ENCODE measurements around the gene FZD7. TPM values are rescaled to one million over a fixed set of nuclear protein-coding genes. Genes with fewer than 3 reads are reported as not detected.

Gene FZD7
- total and polyA plus RNA-seq, 4 donors, result 3.9 to 31.7 (median 8.3) TPM

DNA sequence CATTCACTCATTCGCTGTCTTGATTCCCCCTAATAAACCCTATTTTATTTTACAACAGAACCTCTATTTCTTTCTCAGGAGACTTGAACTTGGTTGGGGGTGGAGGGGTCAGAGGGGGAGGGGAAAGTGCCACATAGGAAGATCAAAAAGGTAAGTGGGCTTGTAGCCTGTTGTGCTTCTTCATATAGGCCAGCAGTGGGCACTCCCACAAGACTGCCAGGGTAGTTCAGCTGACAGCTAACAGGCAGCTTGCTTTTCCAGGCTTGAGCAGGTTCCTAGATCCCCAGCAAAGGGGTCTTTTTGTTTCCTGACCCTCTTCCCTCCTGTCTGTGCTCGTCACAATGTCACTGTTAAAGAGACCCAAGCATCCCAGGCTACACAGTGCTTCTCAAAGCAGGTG, 38.6 kb downstream of the FZD7 start:
- Histone ChIP-seq H3K9me3 (ENCODE audit: control insufficient read depth in 4 of 4, insufficient read depth in 3 of 4, low read length in 3 of 4) (no peaks in the 10 kb centered on the region), H3K27ac (ENCODE audit: low read depth in 1 of 2, low read length in 1 of 2) (no peak overlapping the region), H3K9ac (ENCODE audit: insufficient read depth in 1 of 2, low read length in 2 of 2) (no peak overlapping the region), H3K36me3 (ENCODE audit: control insufficient read depth in 4 of 4, insufficient read depth in 4 of 4, low read length in 4 of 4) (no peaks in the 10 kb centered on the region), H3K4me3 (no peak overlapping the region), H3K4me1 (ENCODE audit: control insufficient read depth in 5 of 5, insufficient read depth in 5 of 5, low read length in 5 of 5) (peaks cover 0 to 11% (median 1%) of the 10 kb centered on the region in 5 donors), H3K27me3 (ENCODE audit: control insufficient read depth in 3 of 3, insufficient read depth in 3 of 3, low read length in 2 of 3) (no peaks in the 10 kb centered on the region)
- WGBS, 2 donors, result 88 to 90% methylated on average over 2 of the region's 2 CpGs
- DNase-seq (no peak), ATAC-seq (ENCODE audit: insufficient read depth, low FRiP score) (no peak)
- TF ChIP-seq, protein P1, sequence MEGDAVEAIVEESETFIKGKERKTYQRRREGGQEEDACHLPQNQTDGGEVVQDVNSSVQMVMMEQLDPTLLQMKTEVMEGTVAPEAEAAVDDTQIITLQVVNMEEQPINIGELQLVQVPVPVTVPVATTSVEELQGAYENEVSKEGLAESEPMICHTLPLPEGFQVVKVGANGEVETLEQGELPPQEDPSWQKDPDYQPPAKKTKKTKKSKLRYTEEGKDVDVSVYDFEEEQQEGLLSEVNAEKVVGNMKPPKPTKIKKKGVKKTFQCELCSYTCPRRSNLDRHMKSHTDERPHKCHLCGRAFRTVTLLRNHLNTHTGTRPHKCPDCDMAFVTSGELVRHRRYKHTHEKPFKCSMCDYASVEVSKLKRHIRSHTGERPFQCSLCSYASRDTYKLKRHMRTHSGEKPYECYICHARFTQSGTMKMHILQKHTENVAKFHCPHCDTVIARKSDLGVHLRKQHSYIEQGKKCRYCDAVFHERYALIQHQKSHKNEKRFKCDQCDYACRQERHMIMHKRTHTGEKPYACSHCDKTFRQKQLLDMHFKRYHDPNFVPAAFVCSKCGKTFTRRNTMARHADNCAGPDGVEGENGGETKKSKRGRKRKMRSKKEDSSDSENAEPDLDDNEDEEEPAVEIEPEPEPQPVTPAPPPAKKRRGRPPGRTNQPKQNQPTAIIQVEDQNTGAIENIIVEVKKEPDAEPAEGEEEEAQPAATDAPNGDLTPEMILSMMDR (IDR thresholded peaks at IDR 0.05; ENCODE audit: control extremely low read depth, extremely low read depth), result no peak

DNA sequence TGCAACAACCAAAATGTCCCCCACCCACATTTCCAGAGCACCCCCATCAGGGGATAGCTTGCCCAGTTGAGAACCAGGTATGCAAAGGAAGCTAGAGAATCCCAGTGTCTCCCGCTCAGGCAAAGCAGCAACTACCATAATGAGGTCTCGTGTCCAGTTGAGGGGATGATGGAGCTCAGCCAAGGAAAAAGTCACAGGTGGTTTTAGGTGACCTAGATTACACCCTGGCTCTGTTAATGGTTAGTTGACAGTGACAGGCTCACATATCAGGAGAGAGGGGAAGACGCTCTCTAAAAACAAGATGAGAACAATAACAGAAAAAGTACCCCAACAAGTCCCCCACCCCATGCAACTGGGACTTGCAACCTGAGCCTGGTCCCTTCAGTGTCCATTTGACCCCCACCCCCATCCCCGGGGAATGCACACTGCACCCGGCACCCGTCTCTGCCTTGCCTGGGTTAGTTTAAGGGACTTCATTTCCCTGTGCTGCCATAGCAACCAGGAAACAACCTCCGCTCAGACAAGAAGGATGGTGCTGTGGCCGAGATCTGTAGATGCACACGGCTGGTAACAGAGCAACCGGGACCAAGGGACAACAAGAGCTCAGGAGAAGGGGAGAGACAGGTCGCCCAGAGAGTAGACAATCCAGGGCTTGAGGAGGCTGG, 39.2 kb downstream of the FZD7 start, which contains the start of gene KIAA2012:
KIAA2012 (plus strand) TSS at position 519 of the 665 bp plus-strand sequence. CDS start 373 bp downstream, outside the sequence.
- H3K9ac ChIP-seq (ENCODE audit: insufficient read depth in 1 of 2, low read length in 2 of 2), result no peak within 1 kb of the TSS
- peak in 1 of 3 donors; percentile 36 for DNase-seq
- WGBS, 2 donors, result 74 to 78% methylated on average over 11 of the region's 11 CpGs

DNA sequence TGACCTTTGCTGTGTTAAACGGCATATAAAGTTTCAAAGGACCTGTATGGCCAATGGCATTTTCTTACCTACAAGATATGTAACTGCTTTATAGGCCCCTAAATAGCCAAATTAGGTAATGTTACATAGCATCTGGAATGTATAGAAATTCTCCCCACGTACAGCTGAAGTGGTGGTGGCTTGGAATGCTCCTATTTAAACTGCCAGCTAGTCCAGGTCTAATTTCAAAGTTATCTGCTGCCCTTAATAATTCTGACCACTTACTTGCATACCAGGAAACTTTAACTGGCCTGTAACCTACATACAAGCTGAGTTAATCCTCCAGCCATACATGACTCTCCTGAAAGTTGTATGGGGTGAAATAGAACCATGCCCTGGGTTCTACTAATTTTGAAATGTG, 40.7 kb downstream of the FZD7 start:
- H3K9ac ChIP-seq (ENCODE audit: insufficient read depth in 1 of 2, low read length in 2 of 2), result no peak overlapping the region
- H3K4me3 ChIP-seq, result no peak overlapping the region
- H3K36me3 ChIP-seq (ENCODE audit: control insufficient read depth in 4 of 4, insufficient read depth in 4 of 4, low read length in 4 of 4), result no peaks in the 10 kb centered on the region
- peaks cover 0 to 7% (median 1%) of the 10 kb centered on the region in 5 donors for H3K4me1 ChIP-seq (ENCODE audit: control insufficient read depth in 5 of 5, insufficient read depth in 5 of 5, low read length in 5 of 5)
- no peaks in the 10 kb centered on the region for H3K27me3 ChIP-seq (ENCODE audit: control insufficient read depth in 3 of 3, insufficient read depth in 3 of 3, low read length in 2 of 3)
- no peak overlapping the region for H3K27ac ChIP-seq (ENCODE audit: low read depth in 1 of 2, low read length in 1 of 2)
- DNase-seq (no peak), ATAC-seq (ENCODE audit: insufficient read depth, low FRiP score) (no peak)
- TF ChIP-seq, protein P1 (IDR thresholded peaks at IDR 0.05; ENCODE audit: control extremely low read depth, extremely low read depth), result no peak
- WGBS, 2 donors, result 82 to 83% methylated on average over 2 of the region's 2 CpGs
- no peaks in the 10 kb centered on the region for H3K9me3 ChIP-seq (ENCODE audit: control insufficient read depth in 4 of 4, insufficient read depth in 3 of 4, low read length in 3 of 4)

More for the DNA sequence above, 39.2 kb downstream of the FZD7 start, which contains the start of gene KIAA2012:
- TF ChIP-seq, protein P1 (IDR thresholded peaks at IDR 0.05; ENCODE audit: control extremely low read depth, extremely low read depth), result no peak
- no peak within 1 kb of the TSS for H3K4me3 ChIP-seq
- H3K4me1 ChIP-seq (ENCODE audit: control insufficient read depth in 5 of 5, insufficient read depth in 5 of 5, low read length in 5 of 5), result peaks cover 0 to 11% (median 1%) of the 10 kb centered on the region in 5 donors
- no peaks in the 10 kb centered on the region for H3K9me3 ChIP-seq (ENCODE audit: control insufficient read depth in 4 of 4, insufficient read depth in 3 of 4, low read length in 3 of 4)
- ATAC-seq (ENCODE audit: insufficient read depth, low FRiP score), result no peak
- H3K36me3 ChIP-seq (ENCODE audit: control insufficient read depth in 4 of 4, insufficient read depth in 4 of 4, low read length in 4 of 4), result no peaks in the 10 kb centered on the region
- no peak within 1 kb of the TSS for H3K27ac ChIP-seq (ENCODE audit: low read depth in 1 of 2, low read length in 1 of 2)
- H3K27me3 ChIP-seq (ENCODE audit: control insufficient read depth in 3 of 3, insufficient read depth in 3 of 3, low read length in 2 of 3), result no peaks in the 10 kb centered on the region
